ENCODE measurements around the gene BAZ2B.

BAZ2B gene

GRCh38 chr2:159454185-159454584 lies 162.2 kb downstream of the BAZ2B start:
- TF ChIP-seq, protein P1, sequence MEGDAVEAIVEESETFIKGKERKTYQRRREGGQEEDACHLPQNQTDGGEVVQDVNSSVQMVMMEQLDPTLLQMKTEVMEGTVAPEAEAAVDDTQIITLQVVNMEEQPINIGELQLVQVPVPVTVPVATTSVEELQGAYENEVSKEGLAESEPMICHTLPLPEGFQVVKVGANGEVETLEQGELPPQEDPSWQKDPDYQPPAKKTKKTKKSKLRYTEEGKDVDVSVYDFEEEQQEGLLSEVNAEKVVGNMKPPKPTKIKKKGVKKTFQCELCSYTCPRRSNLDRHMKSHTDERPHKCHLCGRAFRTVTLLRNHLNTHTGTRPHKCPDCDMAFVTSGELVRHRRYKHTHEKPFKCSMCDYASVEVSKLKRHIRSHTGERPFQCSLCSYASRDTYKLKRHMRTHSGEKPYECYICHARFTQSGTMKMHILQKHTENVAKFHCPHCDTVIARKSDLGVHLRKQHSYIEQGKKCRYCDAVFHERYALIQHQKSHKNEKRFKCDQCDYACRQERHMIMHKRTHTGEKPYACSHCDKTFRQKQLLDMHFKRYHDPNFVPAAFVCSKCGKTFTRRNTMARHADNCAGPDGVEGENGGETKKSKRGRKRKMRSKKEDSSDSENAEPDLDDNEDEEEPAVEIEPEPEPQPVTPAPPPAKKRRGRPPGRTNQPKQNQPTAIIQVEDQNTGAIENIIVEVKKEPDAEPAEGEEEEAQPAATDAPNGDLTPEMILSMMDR (IDR thresholded peaks at IDR 0.05; ENCODE audit: insufficient read depth, low read length, poor library complexity, severe bottlenecking), result no peak
- H3K4me3 ChIP-seq (replicated peaks; ENCODE audit: low read depth, low read length), result no peak overlapping the region
- no peaks in the 10 kb centered on the region for H3K27me3 ChIP-seq (replicated peaks; ENCODE audit: control insufficient read depth, insufficient read depth, low read length)
- no peak for DNase-seq (ENCODE audit: extremely low read depth, insufficient read length)
- no peaks in the 10 kb centered on the region for H3K36me3 ChIP-seq (ENCODE audit: control insufficient read depth, insufficient read depth, low read length)

GRCh38 chr2:159450180-159450579 lies 166.2 kb downstream of the BAZ2B start:
- DNase-seq (ENCODE audit: extremely low read depth, insufficient read length), result no peak
- TF ChIP-seq, protein P1 (IDR thresholded peaks at IDR 0.05; ENCODE audit: insufficient read depth, low read length, poor library complexity, severe bottlenecking), result no peak
- H3K4me3 ChIP-seq (replicated peaks; ENCODE audit: low read depth, low read length), result no peak overlapping the region
- H3K36me3 ChIP-seq (ENCODE audit: control insufficient read depth, insufficient read depth, low read length), result no peaks in the 10 kb centered on the region
- H3K27me3 ChIP-seq (replicated peaks; ENCODE audit: control insufficient read depth, insufficient read depth, low read length), result no peaks in the 10 kb centered on the region

DNA sequence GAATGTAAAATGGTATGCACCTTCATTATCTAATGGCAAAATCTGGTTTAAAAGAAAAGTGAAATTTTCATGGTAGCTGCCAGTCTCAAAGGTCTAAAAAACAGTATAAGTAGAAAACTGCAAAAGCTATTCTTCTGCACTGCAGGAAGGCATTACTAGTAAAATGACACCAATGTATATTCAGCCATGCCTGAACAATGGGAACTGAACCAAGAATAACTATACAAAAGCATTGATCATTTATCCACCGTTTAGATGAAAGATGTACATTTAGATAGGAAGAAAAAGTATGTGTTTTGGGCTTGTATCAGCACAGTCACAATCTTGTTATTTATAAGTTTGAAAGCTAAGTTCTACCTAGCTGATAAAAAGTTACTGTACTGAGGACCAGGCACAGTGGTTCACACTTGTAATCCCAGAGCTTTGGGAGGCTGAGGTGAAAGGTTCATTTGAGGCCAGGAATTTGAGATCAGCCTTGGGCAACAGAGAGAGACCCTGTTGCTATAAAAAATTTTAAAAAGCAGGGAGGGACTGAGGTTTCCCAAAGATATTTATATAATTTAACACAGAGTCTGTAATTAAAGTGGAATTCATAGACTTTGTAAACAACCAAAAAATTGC lies 166.7 kb downstream of the BAZ2B start:
- Histone ChIP-seq H3K27me3 (replicated peaks; ENCODE audit: control insufficient read depth, insufficient read depth, low read length) (no peaks in the 10 kb centered on the region), H3K36me3 (ENCODE audit: control insufficient read depth, insufficient read depth, low read length) (no peaks in the 10 kb centered on the region), H3K4me3 (replicated peaks; ENCODE audit: low read depth, low read length) (no peak overlapping the region)
- TF ChIP-seq, protein P1 (IDR thresholded peaks at IDR 0.05; ENCODE audit: insufficient read depth, low read length, poor library complexity, severe bottlenecking), result no peak
- DNase-seq (ENCODE audit: extremely low read depth, insufficient read length), result no peak

- no peaks in the 10 kb centered on the region for H3K27me3 ChIP-seq (replicated peaks; ENCODE audit: control insufficient read depth, insufficient read depth, low read length)
- TF ChIP-seq, protein P1 (IDR thresholded peaks at IDR 0.05; ENCODE audit: insufficient read depth, low read length, poor library complexity, severe bottlenecking), result no peak
- no peaks in the 10 kb centered on the region for H3K36me3 ChIP-seq (ENCODE audit: control insufficient read depth, insufficient read depth, low read length)
- H3K4me3 ChIP-seq (replicated peaks; ENCODE audit: low read depth, low read length), result no peak overlapping the region
- DNase-seq (ENCODE audit: extremely low read depth, insufficient read length), result no peak
These were observed 169.5 kb downstream of the BAZ2B start for GRCh38 chr2:159446817-159447216.

- Histone ChIP-seq H3K36me3 (ENCODE audit: control insufficient read depth, insufficient read depth, low read length) (no peaks in the 10 kb centered on the region), H3K4me3 (replicated peaks; ENCODE audit: low read depth, low read length) (no peak overlapping the region), H3K27me3 (replicated peaks; ENCODE audit: control insufficient read depth, insufficient read depth, low read length) (no peaks in the 10 kb centered on the region)
- TF ChIP-seq, protein P1 (IDR thresholded peaks at IDR 0.05; ENCODE audit: insufficient read depth, low read length, poor library complexity, severe bottlenecking), result no peak
- no peak for DNase-seq (ENCODE audit: extremely low read depth, insufficient read length)
These were observed 170.1 kb downstream of the BAZ2B start for GRCh38 chr2:159446201-159446600.

DNA sequence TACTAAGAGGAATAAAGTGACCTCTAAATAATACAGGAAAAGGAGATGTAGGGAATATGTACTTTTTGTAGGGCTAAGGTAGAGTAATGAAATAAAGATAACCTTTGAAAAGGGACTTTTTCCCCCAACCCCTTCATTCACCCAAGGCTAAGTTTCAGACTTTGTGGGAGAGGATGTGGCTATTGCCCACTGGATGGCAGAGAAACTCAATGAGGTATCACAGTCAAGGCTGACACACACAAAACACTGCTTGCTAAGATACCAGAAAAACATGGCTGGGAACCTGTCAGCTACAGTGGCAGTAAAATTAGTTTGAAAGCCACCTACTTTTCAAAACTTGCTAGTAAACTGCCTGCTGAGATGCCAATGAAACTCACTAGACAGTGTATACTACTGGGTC lies 171.0 kb downstream of the BAZ2B start:
- Histone ChIP-seq H3K27me3 (replicated peaks; ENCODE audit: control insufficient read depth, insufficient read depth, low read length) (no peaks in the 10 kb centered on the region), H3K4me3 (replicated peaks; ENCODE audit: low read depth, low read length) (no peak overlapping the region), H3K36me3 (ENCODE audit: control insufficient read depth, insufficient read depth, low read length) (no peaks in the 10 kb centered on the region)
- no peak for DNase-seq (ENCODE audit: extremely low read depth, insufficient read length)
- TF ChIP-seq, protein P1 (IDR thresholded peaks at IDR 0.05; ENCODE audit: insufficient read depth, low read length, poor library complexity, severe bottlenecking), result no peak

Measured in GM06990 (cell line).